ENCODE data around the gene TAX1BP3. TPM values are rescaled to one million over a fixed set of nuclear protein-coding genes. Genes with fewer than 3 reads are reported as not detected.
"Not testable (repeated sequence)": the region's sequence is repeated elsewhere in the genome, so short reads cannot be mapped to it uniquely, and the experiment has no call there.

Gene TAX1BP3
- 121 and 128 TPM in 2 replicates for total RNA-seq (2014; rRNA removed; shearing (Covaris generic))

GRCh38 chr17:3668279-3669084 lies at the start of gene TAX1BP3, which contains the start of gene EMC6:
TAX1BP3 (minus strand) TSS chr17:3668578; CDS start chr17:3668526, 52 bp downstream.
EMC6 (plus strand) TSS chr17:3668812; CDS start chr17:3669147, 335 bp downstream.
- DNase-seq (ENCODE audit: low spot score) = peak; percentile 95

GRCh38 chr17:3715296-3715695 lies 46.9 kb upstream of the TAX1BP3 start:
- no peak for DNase-seq (ENCODE audit: low spot score)

- DNase-seq (ENCODE audit: low spot score) = no peak
Measured at GRCh38 chr17:3712811-3713463, 44.6 kb upstream of the TAX1BP3 start.

- peak; percentile 38 for DNase-seq (ENCODE audit: low spot score)
Measured at GRCh38 chr17:3710951-3711383, 42.6 kb upstream of the TAX1BP3 start.

GRCh38 chr17:3708366-3708765 lies 40.0 kb upstream of the TAX1BP3 start:
- DNase-seq (ENCODE audit: low spot score) = no peak

GRCh38 chr17:3705718-3705984 lies 37.3 kb upstream of the TAX1BP3 start:
- not testable (repeated sequence) for DNase-seq (ENCODE audit: low spot score)

GRCh38 chr17:3704931-3705717 lies 36.7 kb upstream of the TAX1BP3 start:
- no peak for DNase-seq (ENCODE audit: low spot score)

- not testable (repeated sequence) for DNase-seq (ENCODE audit: low spot score)
Measured at GRCh38 chr17:3702041-3702539, 33.7 kb upstream of the TAX1BP3 start.

GRCh38 chr17:3699951-3700350 lies 31.6 kb upstream of the TAX1BP3 start:
- DNase-seq (ENCODE audit: low spot score) = no peak

GRCh38 chr17:3698139-3698538 lies 29.8 kb upstream of the TAX1BP3 start:
- DNase-seq (ENCODE audit: low spot score) = no peak

GRCh38 chr17:3697103-3697476 lies 28.7 kb upstream of the TAX1BP3 start:
- DNase-seq (ENCODE audit: low spot score) = no peak

GRCh38 chr17:3695723-3696411 lies 27.5 kb upstream of the TAX1BP3 start, which contains the start of gene P2RX5:
P2RX5 (minus strand) TSS chr17:3696155; CDS start chr17:3696005, 150 bp downstream.
- no peak for DNase-seq (ENCODE audit: low spot score)

GRCh38 chr17:3695129-3695722 lies 26.8 kb upstream of the TAX1BP3 start:
- DNase-seq (ENCODE audit: low spot score) = no peak

- no peak for DNase-seq (ENCODE audit: low spot score)
Measured at GRCh38 chr17:3693829-3694231, 25.5 kb upstream of the TAX1BP3 start.

- DNase-seq (ENCODE audit: low spot score) = no peak
Measured at GRCh38 chr17:3693141-3693540, 24.8 kb upstream of the TAX1BP3 start.

GRCh38 chr17:3692346-3692745 lies 24.0 kb upstream of the TAX1BP3 start:
- no peak for DNase-seq (ENCODE audit: low spot score)

GRCh38 chr17:3691617-3692067 lies 23.3 kb upstream of the TAX1BP3 start:
- DNase-seq (ENCODE audit: low spot score) = no peak

- no peak for DNase-seq (ENCODE audit: low spot score)
Measured at GRCh38 chr17:3690094-3690715, 21.8 kb upstream of the TAX1BP3 start.

GRCh38 chr17:3689262-3690093 lies 21.1 kb upstream of the TAX1BP3 start:
- DNase-seq (ENCODE audit: low spot score) = no peak
